Activated T-cell treated with anti-CD3 and anti-CD28 coated beads, Interleukin-2, amount 50 U/mL, for 72 hours (primary cell): ENCODE measurements around the gene LRBA. TPM values are rescaled to one million over a fixed set of nuclear protein-coding genes. Genes with fewer than 3 reads are reported as not detected.

Source experiments
- ATAC-seq, 2 donors: fragments of 150-1000 bp; cut with Tn5 transposase; replicated peaks in 1 of 2; 2 replicates each; pipeline ENCODE4 v1.10.0; 2021; ENCODE audit warnings: moderate library complexity in 2 of 2, mild to moderate bottlenecking in 1 of 2
- DNase-seq, 2 donors: peaks; one replicate each; pipeline ENCODE4 v3.0.0; 2021 to 2022; ENCODE audit warnings: mixed read lengths in 1 of 2
- H3K27ac Mint-ChIP-seq: one replicate; pipeline ENCODE4 v1.8.0; 2022; ENCODE audit warnings: mild to moderate bottlenecking, moderate library complexity, mixed read lengths
- H3K27me3 Mint-ChIP-seq: one replicate; pipeline ENCODE4 v1.8.0; 2022; ENCODE audit warnings: low read depth, mixed read lengths
- H3K36me3 Mint-ChIP-seq, 2 donors: one replicate each; pipeline ENCODE4 v1.8.0; 2022; ENCODE audit warnings: mixed read lengths in 2 of 2, mild to moderate bottlenecking in 1 of 2; ENCODE audit not compliant: insufficient read depth in 2 of 2
- H3K4me1 Mint-ChIP-seq: one replicate; pipeline ENCODE4 v1.8.0; 2022; ENCODE audit warnings: low read depth, mixed read lengths
- H3K4me3 Mint-ChIP-seq, 2 donors: one replicate each; pipeline ENCODE4 v1.8.0; 2022; ENCODE audit warnings: mild to moderate bottlenecking in 2 of 2, mixed read lengths in 2 of 2, moderate library complexity in 2 of 2
- H3K9me3 Mint-ChIP-seq, 2 donors: one replicate each; pipeline ENCODE4 v1.8.0; 2022; ENCODE audit warnings: mixed read lengths in 2 of 2
- total RNA-seq, 2 donors: library from RNA; stranded (reverse); gene quantifications; one replicate each; pipeline ENCODE4 v1.2.3, GENCODE V29; 2022

The LRBA gene
- total RNA-seq, 2 donors from 2014 or later: 46.3 to 56.6 TPM

GRCh38 chr4:150371869-150372268 is 643.2 kb downstream of the LRBA start:
- DNase-seq (no peak), ATAC-seq (no peak)
- no peaks in the 10 kb centered on the region for H3K27me3 Mint-ChIP-seq
- H3K4me1 Mint-ChIP-seq: no peaks in the 10 kb centered on the region
- peaks cover 0 to 3% of the 10 kb centered on the region in 2 donors for H3K36me3 Mint-ChIP-seq
- H3K9me3 Mint-ChIP-seq: no peaks in the 10 kb centered on the region
- no peak overlapping the region for H3K4me3 Mint-ChIP-seq
- no peak overlapping the region for H3K27ac Mint-ChIP-seq

GRCh38 chr4:150369434-150370380 is 645.4 kb downstream of the LRBA start:
- Mint-ChIP-seq H3K27me3 (no peaks in the 10 kb centered on the region), H3K4me1 (peaks cover 4% of the 10 kb centered on the region)

GRCh38 chr4:150368667-150369066 is 646.4 kb downstream of the LRBA start:
- H3K4me1 Mint-ChIP-seq: peaks cover 11% of the 10 kb centered on the region
- no peaks in the 10 kb centered on the region for H3K9me3 Mint-ChIP-seq
- DNase-seq (no peak), ATAC-seq (no peak)
- no peak overlapping the region for H3K4me3 Mint-ChIP-seq
- H3K27ac Mint-ChIP-seq: peak overlapping the region; percentile 49
- H3K27me3 Mint-ChIP-seq: no peaks in the 10 kb centered on the region
- H3K36me3 Mint-ChIP-seq: no peaks in the 10 kb centered on the region

More at GRCh38 chr4:150369434-150370380, 645.4 kb downstream of the LRBA start:
- Mint-ChIP-seq H3K36me3 (no peaks in the 10 kb centered on the region), H3K4me3 (no peak overlapping the region), H3K27ac (peak overlapping the region; percentile 49), H3K9me3 (no peaks in the 10 kb centered on the region)
- ATAC-seq (no peak), DNase-seq (no peak)

GRCh38 chr4:150367326-150367725 is 647.8 kb downstream of the LRBA start:
- DNase-seq: no peak
- Mint-ChIP-seq H3K27ac (no peak overlapping the region), H3K27me3 (no peaks in the 10 kb centered on the region), H3K4me1 (peaks cover 11% of the 10 kb centered on the region), H3K36me3 (no peaks in the 10 kb centered on the region), H3K9me3 (no peaks in the 10 kb centered on the region), H3K4me3 (no peak overlapping the region)
- ATAC-seq: no peak

GRCh38 chr4:150366487-150366999 is 648.5 kb downstream of the LRBA start:
- Mint-ChIP-seq H3K36me3 (no peaks in the 10 kb centered on the region), H3K27me3 (no peaks in the 10 kb centered on the region), H3K4me3 (no peak overlapping the region), H3K4me1 (peaks cover 11% of the 10 kb centered on the region), H3K27ac (no peak overlapping the region), H3K9me3 (no peaks in the 10 kb centered on the region)
- no peak for DNase-seq
- ATAC-seq: no peak

- Mint-ChIP-seq H3K36me3 (no peaks in the 10 kb centered on the region), H3K27me3 (no peaks in the 10 kb centered on the region), H3K4me1 (peaks cover 11% of the 10 kb centered on the region), H3K27ac (no peak overlapping the region), H3K4me3 (no peak overlapping the region), H3K9me3 (no peaks in the 10 kb centered on the region)
- DNase-seq (no peak), ATAC-seq (peak; percentile 58 to 82)
These were observed 651.1 kb downstream of the LRBA start for GRCh38 chr4:150363721-150364688.

- H3K4me3 Mint-ChIP-seq: no peak overlapping the region
- no peak for ATAC-seq
- no peaks in the 10 kb centered on the region for H3K27me3 Mint-ChIP-seq
- no peak overlapping the region for H3K27ac Mint-ChIP-seq
- H3K36me3 Mint-ChIP-seq: no peaks in the 10 kb centered on the region
- H3K9me3 Mint-ChIP-seq: no peaks in the 10 kb centered on the region
- no peak for DNase-seq
- no peaks in the 10 kb centered on the region for H3K4me1 Mint-ChIP-seq
These were observed 656.4 kb downstream of the LRBA start for GRCh38 chr4:150358691-150359090.

- Mint-ChIP-seq H3K4me1 (no peaks in the 10 kb centered on the region), H3K4me3 (no peak overlapping the region), H3K36me3 (no peaks in the 10 kb centered on the region), H3K27me3 (no peaks in the 10 kb centered on the region), H3K9me3 (no peaks in the 10 kb centered on the region), H3K27ac (no peak overlapping the region)
- no peak for DNase-seq
- ATAC-seq: no peak
These were observed 657.3 kb downstream of the LRBA start for GRCh38 chr4:150357829-150358228.

- DNase-seq: no peak
- Mint-ChIP-seq H3K4me1 (no peaks in the 10 kb centered on the region), H3K27me3 (no peaks in the 10 kb centered on the region), H3K4me3 (no peak overlapping the region), H3K9me3 (no peaks in the 10 kb centered on the region), H3K27ac (no peak overlapping the region), H3K36me3 (no peaks in the 10 kb centered on the region)
- ATAC-seq: no peak
These were observed 659.1 kb downstream of the LRBA start for GRCh38 chr4:150355858-150356455.

- ATAC-seq (no peak), DNase-seq (no peak)
- Mint-ChIP-seq H3K9me3 (no peaks in the 10 kb centered on the region), H3K36me3 (no peaks in the 10 kb centered on the region), H3K4me3 (no peak overlapping the region), H3K27ac (no peak overlapping the region), H3K4me1 (no peaks in the 10 kb centered on the region), H3K27me3 (no peaks in the 10 kb centered on the region)
These were observed 659.7 kb downstream of the LRBA start for GRCh38 chr4:150355418-150355817.

- Mint-ChIP-seq H3K27me3 (no peaks in the 10 kb centered on the region), H3K9me3 (no peaks in the 10 kb centered on the region), H3K27ac (no peak overlapping the region), H3K4me3 (no peak overlapping the region), H3K4me1 (no peaks in the 10 kb centered on the region), H3K36me3 (no peaks in the 10 kb centered on the region)
- no peak for ATAC-seq
- DNase-seq: no peak
These were observed 660.8 kb downstream of the LRBA start for GRCh38 chr4:150354214-150354796.

- peaks cover 4 to 5% of the 10 kb centered on the region in 2 donors for H3K36me3 Mint-ChIP-seq
These were observed 667.0 kb downstream of the LRBA start for GRCh38 chr4:150348079-150348478.

More at GRCh38 chr4:150348079-150348478, 667.0 kb downstream of the LRBA start:
- no peak for ATAC-seq
- no peak overlapping the region for H3K27ac Mint-ChIP-seq
- no peaks in the 10 kb centered on the region for H3K4me1 Mint-ChIP-seq
- H3K4me3 Mint-ChIP-seq: no peak overlapping the region
- DNase-seq: no peak
- no peaks in the 10 kb centered on the region for H3K9me3 Mint-ChIP-seq
- no peaks in the 10 kb centered on the region for H3K27me3 Mint-ChIP-seq
